Colonic mucosa (tissue), 4 donors: Measurements from ENCODE around the gene PAIP1. TPM values are rescaled to one million over a fixed set of nuclear protein-coding genes. Genes with fewer than 3 reads are reported as not detected.

Experiments used
- DNase-seq: peaks from one replicate; pipeline ENCODE4 v3.0.0-alpha.2; 2020
- H3K27ac ChIP-seq: fragments of 200-600 bp; one replicate; pipeline ENCODE4 v1.8.0; 2021
- H3K27me3 ChIP-seq: fragments of 200-600 bp; one replicate; pipeline ENCODE4 v1.8.0; 2021
- H3K36me3 ChIP-seq: fragments of 200-600 bp; one replicate; pipeline ENCODE4 v1.8.0; 2021
- H3K4me1 ChIP-seq: fragments of 200-600 bp; one replicate; pipeline ENCODE4 v1.8.0; 2021; ENCODE audit warnings: mild to moderate bottlenecking
- H3K4me3 ChIP-seq: fragments of 200-600 bp; one replicate; pipeline ENCODE4 v1.8.0; 2021
- H3K9ac ChIP-seq, 2 donors: one replicate each; pipeline ENCODE4 v1.7.0; 2013; ENCODE audit warnings: control low read depth in 2 of 2, low read depth in 2 of 2, low read length in 2 of 2
- H3K9me3 ChIP-seq: fragments of 200-600 bp; one replicate; pipeline ENCODE4 v1.8.0; 2021
- CTCF ChIP-seq: fragments of 200-600 bp; IDR thresholded peaks from one replicate; pipeline ENCODE4 v1.8.0; 2022; ENCODE audit warnings: antibody characterized with exemption, mild to moderate bottlenecking
- intact Hi-C: fragments of 100-400 bp; cut with DNase I; formaldehyde crosslinking; loops from one replicate; pipeline ENCODE4 v1.14.1; 2022
- total RNA-seq, 2 donors: library from RNA; stranded (reverse); fragmentation: NEBNext Ultra II Directional in 1 of 2; extraction: Animal tissue kit (Norgen Biotek cat#: 25700) in 1 of 2; gene quantifications; one replicate each; pipeline ENCODE4 v1.2.1, GENCODE V29; 2021
- donor health status: healthy.
- donor health status: DM: no; HTN: no; CAD: no.
- donor health status: DM: no; HTN: no; CAD: no.

PAIP1 gene
- total RNA-seq, 2 donors from 2014 or later: 53.1 to 65.6 TPM

GRCh38 chr5:43569236-43569746, 12.4 kb upstream of the PAIP1 start:
- H3K4me1 ChIP-seq: no peaks in the 10 kb centered on the region
- H3K9ac ChIP-seq: no peak overlapping the region
- no peak for DNase-seq
- no peak overlapping the region for H3K4me3 ChIP-seq
- H3K9me3 ChIP-seq: no peaks in the 10 kb centered on the region
- no peaks in the 10 kb centered on the region for H3K36me3 ChIP-seq
- H3K27ac ChIP-seq: no peak overlapping the region
- TF ChIP-seq CTCF: no peak
- H3K27me3 ChIP-seq: no peaks in the 10 kb centered on the region
- intact Hi-C loops: no loop called here

GRCh38 chr5:43567967-43568366, 11.1 kb upstream of the PAIP1 start:
- H3K4me1 ChIP-seq: no peaks in the 10 kb centered on the region
- H3K9ac ChIP-seq: no peak overlapping the region
- no peaks in the 10 kb centered on the region for H3K36me3 ChIP-seq
- no peak overlapping the region for H3K27ac ChIP-seq
- no peaks in the 10 kb centered on the region for H3K9me3 ChIP-seq
- H3K4me3 ChIP-seq: no peak overlapping the region
- DNase-seq: no peak
- intact Hi-C loops: no loop called here
- H3K27me3 ChIP-seq: no peaks in the 10 kb centered on the region
- TF ChIP-seq CTCF: no peak

DNA sequence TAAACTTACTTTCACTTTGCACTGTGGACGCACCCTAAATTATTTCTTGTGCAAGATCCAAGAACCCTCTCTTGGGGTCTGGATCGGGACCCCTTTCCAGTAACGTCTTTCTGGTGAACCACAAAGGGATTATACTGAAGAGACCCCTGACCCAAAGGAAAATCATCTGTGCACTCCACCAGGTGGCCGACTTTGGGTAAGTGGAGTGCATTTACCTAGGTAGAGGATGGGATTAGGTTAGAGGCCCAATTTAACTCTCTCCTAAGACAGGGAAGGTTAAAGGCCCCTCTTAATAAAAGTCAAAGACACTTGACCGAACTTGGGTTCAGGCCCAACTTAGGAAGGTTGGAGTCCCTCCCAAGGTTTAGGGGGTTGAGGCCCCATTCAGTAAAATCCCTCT, 8.2 kb upstream of the PAIP1 start:
- no peak for TF ChIP-seq CTCF
- Histone ChIP-seq H3K27ac (no peak overlapping the region), H3K9ac (no peak overlapping the region), H3K4me3 (no peak overlapping the region), H3K4me1 (no peaks in the 10 kb centered on the region), H3K27me3 (no peaks in the 10 kb centered on the region), H3K9me3 (no peaks in the 10 kb centered on the region), H3K36me3 (no peaks in the 10 kb centered on the region)
- DNase-seq: no peak
- intact Hi-C loops: no loop called here

DNA sequence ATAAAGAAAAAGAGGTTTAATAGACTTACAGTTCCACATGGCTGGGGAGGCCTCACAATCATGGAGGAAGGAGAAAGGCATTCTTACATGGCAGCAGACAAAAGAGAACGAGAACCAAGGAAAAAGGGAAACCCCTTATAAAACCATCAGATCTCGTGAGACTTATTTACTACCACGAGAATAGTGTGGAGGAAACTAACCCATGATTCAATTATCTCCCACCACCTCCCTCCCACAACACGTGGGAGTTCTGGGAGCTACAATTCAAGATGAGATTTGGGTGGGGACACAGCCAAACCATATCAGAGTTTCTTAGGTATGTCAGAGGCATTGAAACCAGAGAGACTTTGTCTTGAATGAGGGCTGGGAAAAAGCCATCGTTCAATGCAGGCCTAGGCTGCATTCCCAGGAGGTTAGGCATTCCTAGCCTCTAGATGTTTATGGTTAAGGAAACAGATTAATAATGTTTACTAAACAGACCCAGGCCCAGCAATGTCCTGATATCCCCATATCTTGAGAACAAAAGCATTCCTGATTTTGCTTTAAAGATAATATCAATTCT, 7.5 kb upstream of the PAIP1 start:
- Histone ChIP-seq H3K4me3 (no peak overlapping the region), H3K4me1 (no peaks in the 10 kb centered on the region), H3K9me3 (no peaks in the 10 kb centered on the region), H3K36me3 (no peaks in the 10 kb centered on the region), H3K9ac (no peak overlapping the region), H3K27me3 (no peaks in the 10 kb centered on the region), H3K27ac (no peak overlapping the region)
- no peak for DNase-seq
- intact Hi-C loops: no loop called here
- TF ChIP-seq CTCF: no peak

DNA sequence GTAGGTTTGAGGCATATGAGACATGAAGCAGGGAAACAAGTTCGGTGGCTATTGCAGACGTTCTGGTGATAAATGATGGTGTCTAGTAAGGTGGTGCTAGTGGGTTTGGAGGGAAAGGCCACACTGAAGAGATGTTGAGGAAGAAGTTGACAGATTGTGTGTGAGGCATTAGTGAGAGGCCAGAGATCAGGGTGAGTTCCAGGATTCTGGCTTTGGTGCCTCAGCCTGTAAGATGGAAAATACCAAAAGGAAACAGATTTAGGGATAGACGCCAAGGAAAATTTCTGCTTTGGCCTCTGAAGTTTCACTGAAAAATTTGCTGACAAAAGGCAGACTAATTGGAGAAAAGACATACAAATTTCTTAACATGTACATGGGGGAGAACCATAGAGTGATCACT, 6.4 kb upstream of the PAIP1 start:
- H3K27me3 ChIP-seq: no peaks in the 10 kb centered on the region
- H3K27ac ChIP-seq: no peak overlapping the region
- H3K36me3 ChIP-seq: no peaks in the 10 kb centered on the region
- no peaks in the 10 kb centered on the region for H3K9me3 ChIP-seq
- no peak for DNase-seq
- H3K4me3 ChIP-seq: no peak overlapping the region
- no peaks in the 10 kb centered on the region for H3K4me1 ChIP-seq
- no peak overlapping the region for H3K9ac ChIP-seq
- TF ChIP-seq CTCF: no peak
- intact Hi-C loops: no loop called here
